ENCODE measurements around the gene SBSN.

DNA sequence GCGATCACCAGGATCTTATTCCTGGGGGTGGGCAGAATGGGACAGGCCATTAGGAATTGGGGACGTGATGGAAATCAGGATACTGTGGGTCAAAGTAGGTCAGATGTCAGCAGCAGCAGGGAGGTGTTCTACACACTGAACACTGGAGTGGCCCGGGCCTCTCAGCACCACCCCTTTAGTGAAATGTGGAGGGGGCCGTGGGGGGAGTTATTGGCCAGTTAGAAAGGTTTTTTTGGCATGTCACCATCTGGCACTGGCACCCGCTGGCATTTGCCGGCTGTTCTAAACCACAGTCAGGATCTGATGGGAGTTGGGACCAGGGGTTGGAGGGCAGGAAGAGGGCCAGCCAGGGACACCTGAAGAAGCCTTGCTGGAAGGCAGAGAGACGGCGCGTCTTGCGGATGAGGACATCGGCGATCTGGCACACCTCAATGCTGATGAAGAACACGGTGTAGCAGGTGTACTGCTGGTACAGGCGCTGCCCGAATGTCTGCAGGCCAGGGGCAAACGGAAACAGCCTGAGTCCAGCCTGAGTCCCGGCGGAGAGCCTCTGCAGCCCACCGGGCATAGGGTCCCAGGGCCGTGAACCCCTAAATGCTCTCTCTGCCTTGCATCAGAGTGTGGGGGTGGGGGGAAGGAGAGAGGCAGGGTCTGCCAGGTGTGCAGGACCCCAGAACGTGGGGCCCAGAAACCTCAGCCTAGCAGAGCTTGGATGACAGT is 23.1 kb upstream of the SBSN start:
- no peak for TF ChIP-seq RCOR1 (IDR thresholded peaks at IDR 0.05; ENCODE audit: low read depth, low read length)
- TF ChIP-seq, protein P1, sequence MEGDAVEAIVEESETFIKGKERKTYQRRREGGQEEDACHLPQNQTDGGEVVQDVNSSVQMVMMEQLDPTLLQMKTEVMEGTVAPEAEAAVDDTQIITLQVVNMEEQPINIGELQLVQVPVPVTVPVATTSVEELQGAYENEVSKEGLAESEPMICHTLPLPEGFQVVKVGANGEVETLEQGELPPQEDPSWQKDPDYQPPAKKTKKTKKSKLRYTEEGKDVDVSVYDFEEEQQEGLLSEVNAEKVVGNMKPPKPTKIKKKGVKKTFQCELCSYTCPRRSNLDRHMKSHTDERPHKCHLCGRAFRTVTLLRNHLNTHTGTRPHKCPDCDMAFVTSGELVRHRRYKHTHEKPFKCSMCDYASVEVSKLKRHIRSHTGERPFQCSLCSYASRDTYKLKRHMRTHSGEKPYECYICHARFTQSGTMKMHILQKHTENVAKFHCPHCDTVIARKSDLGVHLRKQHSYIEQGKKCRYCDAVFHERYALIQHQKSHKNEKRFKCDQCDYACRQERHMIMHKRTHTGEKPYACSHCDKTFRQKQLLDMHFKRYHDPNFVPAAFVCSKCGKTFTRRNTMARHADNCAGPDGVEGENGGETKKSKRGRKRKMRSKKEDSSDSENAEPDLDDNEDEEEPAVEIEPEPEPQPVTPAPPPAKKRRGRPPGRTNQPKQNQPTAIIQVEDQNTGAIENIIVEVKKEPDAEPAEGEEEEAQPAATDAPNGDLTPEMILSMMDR (IDR thresholded peaks at IDR 0.05) = no peak
- TF ChIP-seq EHMT2 (IDR thresholded peaks at IDR 0.05; ENCODE audit: low read depth) = no peak
- TF ChIP-seq CEBPB (IDR thresholded peaks at IDR 0.05) = no peak
- no peak; a peak in 1 of 5 replicates for TF ChIP-seq EP300 (IDR thresholded peaks at IDR 0.05)
- no peak for TF ChIP-seq ZNF302 (CRISPR knock-in tag; IDR thresholded peaks at IDR 0.05)
- no peak for TF ChIP-seq ZSCAN20 (CRISPR knock-in tag; IDR thresholded peaks at IDR 0.05)
- no peak for TF ChIP-seq FOSL2 (IDR thresholded peaks at IDR 0.05)
- no peak for TF ChIP-seq FOSL2 (CRISPR knock-in tag; IDR thresholded peaks at IDR 0.05)
- TF ChIP-seq MYC (IDR thresholded peaks at IDR 0.05; ENCODE audit: borderline replicate concordance, low read length) = no peak
- no peak for TF ChIP-seq MAFK (IDR thresholded peaks at IDR 0.05; ENCODE audit: partially characterized antibody)

All from A549 (cell line).